ENCODE results near the gene SDK1.

The SDK1 gene

DNA sequence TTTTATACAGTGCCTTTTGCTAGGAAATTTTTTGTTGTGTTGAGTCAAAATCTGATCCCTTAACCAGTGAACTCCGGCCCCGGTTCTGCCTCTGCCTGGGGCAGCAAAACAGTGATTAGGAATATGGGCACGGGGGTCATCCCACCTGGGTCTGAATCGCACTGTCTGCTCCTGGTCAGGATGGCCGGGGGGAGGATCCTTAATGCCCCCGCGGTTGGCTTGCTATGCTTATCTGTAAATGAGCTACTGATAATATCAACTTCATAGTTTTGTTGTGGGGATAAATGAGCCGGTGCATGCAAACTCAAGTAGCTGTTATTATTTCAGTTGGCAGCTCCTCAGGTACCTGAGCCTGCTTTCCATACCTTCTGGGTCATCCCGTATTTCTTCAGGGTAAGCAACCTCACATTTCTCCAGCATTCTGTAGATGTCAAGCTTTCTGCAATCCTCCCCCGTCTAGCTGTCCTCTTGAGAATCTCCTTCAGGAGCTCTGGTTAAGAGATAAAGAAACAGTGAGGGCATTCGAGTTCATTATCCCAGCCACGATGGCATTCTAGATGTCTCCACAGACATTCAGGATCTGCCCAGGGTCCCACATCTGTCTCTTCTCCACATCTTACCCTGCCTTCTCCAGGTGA, 592.2 kb downstream of the SDK1 start:
- Mint-ChIP-seq H3K27ac (no peak overlapping the region), H3K9me3 (no peaks in the 10 kb centered on the region), H3K27me3 (peaks cover 10% of the 10 kb centered on the region), H3K36me3 (ENCODE audit: low read depth) (no peaks in the 10 kb centered on the region), H3K4me1 (ENCODE audit: low read depth) (no peaks in the 10 kb centered on the region), H3K4me3 (no peak overlapping the region)

- Mint-ChIP-seq H3K4me3 (no peak overlapping the region), H3K27me3 (peaks cover 10% of the 10 kb centered on the region), H3K9me3 (no peaks in the 10 kb centered on the region), H3K36me3 (ENCODE audit: low read depth) (no peaks in the 10 kb centered on the region), H3K4me1 (ENCODE audit: low read depth) (no peaks in the 10 kb centered on the region), H3K27ac (no peak overlapping the region)
These were observed 592.7 kb downstream of the SDK1 start for GRCh38 chr7:3893789-3894153.

DNA sequence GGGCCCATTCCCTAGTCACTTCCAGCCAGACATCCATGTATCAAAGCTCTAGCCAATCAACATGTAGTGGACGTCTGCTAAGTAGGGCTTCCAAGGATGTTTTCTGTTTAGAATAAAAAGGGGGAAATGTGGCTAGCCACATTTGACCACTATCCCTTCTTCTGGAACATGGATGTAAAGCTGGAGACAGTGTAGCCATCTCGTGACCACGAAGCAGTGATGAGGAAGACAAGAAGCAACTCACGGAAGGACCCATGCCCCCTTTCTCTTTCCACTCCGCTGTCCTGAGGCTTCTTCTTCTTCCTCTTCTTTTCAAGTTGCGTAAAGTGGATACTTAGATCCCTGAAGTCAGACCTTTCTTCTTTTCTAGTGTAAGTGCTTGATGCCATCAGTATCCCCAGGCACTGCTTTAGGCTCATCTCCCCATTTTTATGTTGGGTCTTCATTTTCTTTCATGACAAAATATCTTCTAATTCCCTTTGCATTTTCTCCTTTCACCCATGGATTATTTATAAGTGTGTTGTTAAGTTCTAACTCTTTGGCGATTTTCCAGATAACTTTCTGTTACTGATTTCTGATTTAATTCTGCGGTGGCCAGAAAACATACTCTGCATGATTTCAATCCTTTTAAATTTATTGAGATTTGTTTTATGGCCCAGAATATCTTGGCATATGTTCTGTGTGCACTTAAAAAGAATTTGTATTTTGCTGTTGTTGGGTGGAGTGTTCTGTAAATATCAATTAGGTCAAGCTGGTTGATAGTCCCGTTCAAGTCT, 594.5 kb downstream of the SDK1 start:
- no peaks in the 10 kb centered on the region for H3K36me3 Mint-ChIP-seq (ENCODE audit: low read depth)
- H3K4me1 Mint-ChIP-seq (ENCODE audit: low read depth): no peaks in the 10 kb centered on the region
- H3K9me3 Mint-ChIP-seq: no peaks in the 10 kb centered on the region
- H3K4me3 Mint-ChIP-seq: no peak overlapping the region
- peaks cover 12% of the 10 kb centered on the region for H3K27me3 Mint-ChIP-seq
- H3K27ac Mint-ChIP-seq: no peak overlapping the region

GRCh38 chr7:3896169-3896765, 595.2 kb downstream of the SDK1 start:
- H3K27ac Mint-ChIP-seq: no peak overlapping the region
- H3K4me1 Mint-ChIP-seq (ENCODE audit: low read depth): no peaks in the 10 kb centered on the region
- peaks cover 15% of the 10 kb centered on the region for H3K27me3 Mint-ChIP-seq

DNA sequence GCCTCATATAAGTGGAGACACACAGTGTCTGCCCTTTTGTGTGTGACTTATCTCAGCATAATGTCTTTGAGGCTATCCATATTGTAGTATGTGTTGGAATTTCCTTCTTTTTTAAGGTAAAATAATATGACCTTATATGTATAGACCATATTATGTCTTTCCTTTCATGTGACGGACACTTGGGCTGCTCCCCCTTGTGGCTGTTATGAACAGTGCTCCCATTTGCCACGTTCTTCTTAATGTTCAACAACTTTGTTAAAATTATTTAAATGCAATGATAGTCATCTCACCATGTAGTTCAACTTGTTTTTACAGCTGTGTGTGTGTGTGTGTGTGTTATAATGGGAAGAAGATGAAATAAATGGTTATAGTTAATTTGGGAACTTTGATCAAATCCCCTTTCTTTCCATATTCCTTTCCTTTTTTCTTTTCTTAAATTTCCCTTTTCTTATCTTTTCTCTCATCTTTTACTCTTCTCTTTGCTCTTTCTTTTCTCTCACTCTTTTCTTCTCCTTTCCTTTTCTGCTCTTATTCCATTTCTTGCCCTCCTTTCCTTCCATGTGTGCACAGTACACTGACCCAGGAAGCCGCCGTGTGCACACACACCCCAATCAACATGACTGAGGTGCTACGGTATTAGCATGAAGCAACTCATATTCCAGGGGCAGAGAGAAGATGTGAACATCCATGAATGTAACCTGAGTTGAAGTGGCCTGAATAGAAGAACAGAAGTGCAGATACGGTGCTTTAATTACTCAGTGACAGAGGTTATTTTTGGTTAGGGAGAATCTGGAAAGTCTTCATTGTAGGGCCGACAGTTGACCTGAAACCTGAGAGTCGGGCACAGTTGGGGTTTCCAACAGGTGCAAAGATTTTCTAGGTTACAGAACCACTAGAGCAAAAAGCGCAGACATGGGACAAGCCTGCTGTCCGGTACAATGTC, 596.6 kb downstream of the SDK1 start:
- Mint-ChIP-seq H3K9me3 (no peaks in the 10 kb centered on the region), H3K4me1 (ENCODE audit: low read depth) (no peaks in the 10 kb centered on the region), H3K4me3 (no peak overlapping the region), H3K36me3 (ENCODE audit: low read depth) (no peaks in the 10 kb centered on the region), H3K27me3 (peaks cover 9% of the 10 kb centered on the region), H3K27ac (no peak overlapping the region)

More at GRCh38 chr7:3896169-3896765, 595.2 kb downstream of the SDK1 start:
- no peaks in the 10 kb centered on the region for H3K9me3 Mint-ChIP-seq
- no peak overlapping the region for H3K4me3 Mint-ChIP-seq
- H3K36me3 Mint-ChIP-seq (ENCODE audit: low read depth): no peaks in the 10 kb centered on the region

DNA sequence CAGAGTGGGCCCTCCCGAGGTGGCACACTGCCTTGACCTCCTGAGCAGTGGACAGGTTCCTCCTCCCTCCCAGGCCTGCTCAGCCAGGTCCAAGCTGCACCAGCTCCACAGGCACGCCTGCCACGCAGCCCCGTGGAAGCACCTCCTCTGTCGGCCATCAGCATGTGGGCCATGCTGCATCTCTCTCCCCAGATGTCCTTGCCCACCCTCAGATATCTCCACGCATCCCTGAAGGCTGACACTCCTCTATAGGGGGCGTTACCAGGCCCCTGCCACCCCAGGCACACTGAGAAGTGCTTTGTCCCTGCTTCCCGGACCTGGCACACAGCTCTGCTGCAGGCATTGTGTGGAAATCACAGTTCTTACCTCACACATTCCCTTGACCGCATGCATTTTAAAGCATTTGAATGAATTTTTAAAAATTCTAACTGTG, 598.5 kb downstream of the SDK1 start:
- no peak overlapping the region for H3K4me3 Mint-ChIP-seq
- no peaks in the 10 kb centered on the region for H3K9me3 Mint-ChIP-seq
- no peak overlapping the region for H3K27ac Mint-ChIP-seq
- no peaks in the 10 kb centered on the region for H3K4me1 Mint-ChIP-seq (ENCODE audit: low read depth)
- no peaks in the 10 kb centered on the region for H3K36me3 Mint-ChIP-seq (ENCODE audit: low read depth)
- H3K27me3 Mint-ChIP-seq: peaks cover 10% of the 10 kb centered on the region

DNA sequence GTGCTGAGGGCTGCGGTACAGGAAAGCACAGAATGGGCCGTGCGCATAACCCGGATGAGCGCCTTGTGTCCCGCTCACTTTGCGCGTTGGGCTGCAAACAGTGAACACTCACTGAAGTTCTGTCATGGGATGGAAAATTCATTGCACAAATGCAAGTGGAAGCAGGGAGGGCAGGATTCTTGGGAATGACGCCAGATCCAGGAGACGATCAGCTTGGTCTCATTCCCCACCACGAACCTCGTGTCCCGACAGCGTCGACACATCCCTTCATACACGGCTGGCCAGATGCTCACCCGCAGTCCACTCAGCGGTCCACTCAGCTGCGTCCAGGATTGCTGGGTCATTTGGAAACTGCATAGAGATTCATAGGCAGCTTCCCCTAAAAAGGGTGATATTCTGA, 607.1 kb downstream of the SDK1 start:
- Mint-ChIP-seq H3K27ac (no peak overlapping the region), H3K27me3 (peaks cover 23% of the 10 kb centered on the region)

GRCh38 chr7:3909128-3909527, 608.1 kb downstream of the SDK1 start:
- no peak overlapping the region for H3K4me3 Mint-ChIP-seq
- H3K36me3 Mint-ChIP-seq (ENCODE audit: low read depth): no peaks in the 10 kb centered on the region

More for the DNA sequence above, 607.1 kb downstream of the SDK1 start:
- Mint-ChIP-seq H3K9me3 (no peaks in the 10 kb centered on the region), H3K36me3 (ENCODE audit: low read depth) (no peaks in the 10 kb centered on the region), H3K4me1 (ENCODE audit: low read depth) (no peaks in the 10 kb centered on the region), H3K4me3 (no peak overlapping the region)

GRCh38 chr7:3910054-3910453, 609.0 kb downstream of the SDK1 start:
- H3K4me3 Mint-ChIP-seq: no peak overlapping the region
- H3K9me3 Mint-ChIP-seq: no peaks in the 10 kb centered on the region
- no peak overlapping the region for H3K27ac Mint-ChIP-seq
- H3K27me3 Mint-ChIP-seq: peaks cover 21% of the 10 kb centered on the region
- H3K36me3 Mint-ChIP-seq (ENCODE audit: low read depth): no peaks in the 10 kb centered on the region
- no peaks in the 10 kb centered on the region for H3K4me1 Mint-ChIP-seq (ENCODE audit: low read depth)

More at GRCh38 chr7:3909128-3909527, 608.1 kb downstream of the SDK1 start:
- H3K4me1 Mint-ChIP-seq (ENCODE audit: low read depth): no peaks in the 10 kb centered on the region
- no peak overlapping the region for H3K27ac Mint-ChIP-seq
- H3K9me3 Mint-ChIP-seq: no peaks in the 10 kb centered on the region
- H3K27me3 Mint-ChIP-seq: peaks cover 21% of the 10 kb centered on the region

GRCh38 chr7:3911685-3912084, 610.6 kb downstream of the SDK1 start:
- Mint-ChIP-seq H3K27me3 (peaks cover 16% of the 10 kb centered on the region), H3K4me3 (no peak overlapping the region)

GRCh38 chr7:3912291-3912690, 611.2 kb downstream of the SDK1 start:
- no peaks in the 10 kb centered on the region for H3K9me3 Mint-ChIP-seq
- H3K27ac Mint-ChIP-seq: no peak overlapping the region
- peaks cover 10% of the 10 kb centered on the region for H3K27me3 Mint-ChIP-seq
- H3K4me3 Mint-ChIP-seq: no peak overlapping the region
- H3K36me3 Mint-ChIP-seq (ENCODE audit: low read depth): no peaks in the 10 kb centered on the region
- H3K4me1 Mint-ChIP-seq (ENCODE audit: low read depth): peaks cover 6% of the 10 kb centered on the region

More at GRCh38 chr7:3911685-3912084, 610.6 kb downstream of the SDK1 start:
- H3K9me3 Mint-ChIP-seq: no peaks in the 10 kb centered on the region
- H3K36me3 Mint-ChIP-seq (ENCODE audit: low read depth): no peaks in the 10 kb centered on the region
- peaks cover 6% of the 10 kb centered on the region for H3K4me1 Mint-ChIP-seq (ENCODE audit: low read depth)
- no peak overlapping the region for H3K27ac Mint-ChIP-seq

DNA sequence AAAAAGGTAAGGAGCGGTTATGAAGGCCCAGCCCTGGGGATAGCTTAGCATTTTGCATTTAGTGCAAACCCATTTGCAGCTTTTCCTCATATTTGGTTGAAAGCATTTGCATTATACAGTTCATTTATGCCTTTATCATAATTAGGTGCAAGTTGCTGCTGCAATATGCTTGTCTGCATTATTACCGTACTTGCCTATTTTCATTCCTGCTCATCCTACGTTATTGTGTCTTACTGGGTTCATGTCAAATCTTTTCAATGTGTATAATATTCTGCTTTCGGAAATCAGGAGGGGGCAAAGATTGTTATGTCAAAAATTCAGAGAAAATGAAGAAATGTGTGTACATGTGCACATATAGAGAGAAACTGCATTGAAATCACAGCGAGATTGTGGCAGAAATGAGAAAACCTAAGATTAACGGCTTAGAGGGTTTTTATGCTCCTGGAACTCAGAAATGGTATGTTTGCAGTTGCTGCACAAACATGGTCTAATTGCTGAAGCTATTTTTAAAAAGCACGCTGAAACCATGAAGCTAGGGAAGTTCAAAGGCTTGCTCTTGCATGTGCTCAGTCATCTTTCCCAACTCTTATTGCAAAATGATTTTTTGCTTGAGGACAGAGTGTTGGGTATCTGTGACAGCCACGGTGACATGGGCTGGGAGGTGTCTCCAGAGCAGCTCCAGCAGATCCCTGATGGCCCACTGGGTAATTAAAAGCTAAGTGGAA, 613.2 kb downstream of the SDK1 start:
- no peaks in the 10 kb centered on the region for H3K9me3 Mint-ChIP-seq
- H3K4me1 Mint-ChIP-seq (ENCODE audit: low read depth): peaks cover 12% of the 10 kb centered on the region
- H3K36me3 Mint-ChIP-seq (ENCODE audit: low read depth): no peaks in the 10 kb centered on the region
- H3K27me3 Mint-ChIP-seq: peaks cover 3% of the 10 kb centered on the region
- H3K27ac Mint-ChIP-seq: no peak overlapping the region
- no peak overlapping the region for H3K4me3 Mint-ChIP-seq

DNA sequence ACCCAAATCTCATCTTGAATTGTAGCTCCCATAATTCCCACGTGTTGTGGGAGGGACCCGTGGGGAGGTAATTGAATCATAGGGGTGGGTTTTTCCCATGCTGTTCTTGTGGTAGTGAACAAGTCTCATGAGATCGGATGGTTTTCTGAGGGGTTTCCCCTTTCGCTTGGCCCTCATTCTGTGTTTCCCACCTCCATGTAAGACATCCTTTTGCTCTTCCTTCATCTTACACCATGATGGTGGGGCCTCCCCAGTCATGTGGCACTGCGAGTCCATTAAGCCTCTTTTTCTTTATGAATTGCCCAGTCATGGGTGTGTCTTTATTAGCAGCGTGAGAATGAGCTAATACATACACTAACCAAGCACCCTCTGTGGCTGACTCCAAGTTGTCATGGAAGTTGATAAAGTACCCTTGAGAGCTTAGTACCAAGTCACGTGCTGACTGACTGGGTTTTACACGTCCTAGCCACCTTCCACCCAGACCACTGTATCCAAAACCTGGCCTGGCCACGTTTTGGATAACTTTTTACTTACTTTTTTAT, 614.4 kb downstream of the SDK1 start:
- no peak overlapping the region for H3K4me3 Mint-ChIP-seq
- H3K27me3 Mint-ChIP-seq: peaks cover 3% of the 10 kb centered on the region
- peaks cover 13% of the 10 kb centered on the region for H3K4me1 Mint-ChIP-seq (ENCODE audit: low read depth)
- no peak overlapping the region for H3K27ac Mint-ChIP-seq
- no peaks in the 10 kb centered on the region for H3K9me3 Mint-ChIP-seq
- no peaks in the 10 kb centered on the region for H3K36me3 Mint-ChIP-seq (ENCODE audit: low read depth)

DNA sequence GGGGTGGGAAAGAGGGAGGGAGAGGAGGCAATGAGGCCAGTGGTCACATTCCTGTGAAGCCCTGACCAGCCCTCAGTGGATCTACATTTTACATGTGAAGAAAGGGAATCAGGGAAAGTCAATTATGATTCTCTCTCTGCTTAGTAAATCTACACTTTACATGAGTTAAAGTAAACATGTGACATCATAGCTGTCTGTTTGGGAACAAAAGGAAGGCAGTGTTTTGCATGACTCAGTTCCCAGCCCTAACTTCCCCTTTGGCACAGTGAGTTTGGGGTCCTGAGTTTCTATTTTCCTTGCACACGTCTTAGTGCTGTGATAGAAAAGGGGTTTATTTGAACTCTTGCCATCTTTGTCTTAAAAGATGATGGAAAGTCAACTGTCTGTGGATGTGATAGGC, 615.1 kb downstream of the SDK1 start:
- Mint-ChIP-seq H3K4me3 (no peak overlapping the region), H3K27me3 (peaks cover 3% of the 10 kb centered on the region), H3K36me3 (ENCODE audit: low read depth) (no peaks in the 10 kb centered on the region), H3K9me3 (no peaks in the 10 kb centered on the region), H3K27ac (no peak overlapping the region), H3K4me1 (ENCODE audit: low read depth) (peaks cover 13% of the 10 kb centered on the region)
